ENCODE measurements around the gene TTYH1.
"Not testable (repeated sequence)": the region's sequence is repeated elsewhere in the genome, so short reads cannot be mapped to it uniquely, and the experiment has no call there.

Gene TTYH1

DNA sequence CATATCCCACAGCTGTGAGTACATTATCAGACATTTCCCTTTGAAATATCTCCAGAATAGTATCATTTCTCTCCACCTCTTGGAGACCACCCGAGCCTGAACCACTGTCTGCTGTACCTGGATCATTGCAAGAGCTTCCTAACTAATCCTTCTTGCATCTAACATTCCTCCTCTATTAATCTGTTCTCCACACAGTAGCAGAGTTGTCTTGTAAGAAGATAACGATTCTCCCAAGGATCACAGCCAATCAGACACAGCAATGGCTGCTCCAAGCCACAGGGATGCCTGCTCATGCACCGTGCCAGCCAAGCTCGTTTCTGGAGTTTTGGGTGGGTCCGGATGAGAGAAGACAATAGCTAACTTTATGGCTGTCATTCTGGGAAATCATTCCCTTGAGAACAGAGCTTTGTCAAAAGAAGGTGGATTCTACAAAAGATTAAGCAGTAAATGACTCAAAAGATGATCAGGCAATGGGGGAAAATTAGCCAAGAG is 36.0 kb upstream of the TTYH1 start:
- Histone ChIP-seq H3K4me1 (ENCODE audit: insufficient read depth, low read length) (no peaks in the 10 kb centered on the region), H3K9ac (ENCODE audit: low read depth, low read length) (no peak overlapping the region), H3K36me3 (ENCODE audit: insufficient read depth, low read depth, low read length) (no peaks in the 10 kb centered on the region), H3K27ac (ENCODE audit: low read length) (no peak overlapping the region), H3K4me3 (ENCODE audit: low read length) (no peak overlapping the region), H3K27me3 (ENCODE audit: insufficient read depth, low read length) (peaks cover 9% of the 10 kb centered on the region; the same call in 1 of the 2 replicates), H3K9me3 (ENCODE audit: insufficient read depth, low read depth, low read length) (no peaks in the 10 kb centered on the region)

GRCh38 chr19:54380897-54381296 is 34.4 kb upstream of the TTYH1 start:
- H3K4me1 ChIP-seq (ENCODE audit: insufficient read depth, low read length): no peaks in the 10 kb centered on the region

GRCh38 chr19:54382041-54382440 is 33.2 kb upstream of the TTYH1 start:
- H3K9ac ChIP-seq (ENCODE audit: low read depth, low read length); H3K4me3 ChIP-seq (ENCODE audit: low read length); H3K9me3 ChIP-seq (ENCODE audit: insufficient read depth, low read depth, low read length); H3K27ac ChIP-seq (ENCODE audit: low read length); H3K4me1 ChIP-seq (ENCODE audit: insufficient read depth, low read length); H3K36me3 ChIP-seq (ENCODE audit: insufficient read depth, low read depth, low read length): not testable (repeated sequence)
- H3K27me3 ChIP-seq (ENCODE audit: insufficient read depth, low read length): peaks cover 18% of the 10 kb centered on the region; the same call in 1 of the 2 replicates

More at GRCh38 chr19:54380897-54381296, 34.4 kb upstream of the TTYH1 start:
- Histone ChIP-seq H3K27ac (ENCODE audit: low read length) (no peak overlapping the region), H3K4me3 (ENCODE audit: low read length) (no peak overlapping the region), H3K9ac (ENCODE audit: low read depth, low read length) (no peak overlapping the region), H3K36me3 (ENCODE audit: insufficient read depth, low read depth, low read length) (no peaks in the 10 kb centered on the region), H3K27me3 (ENCODE audit: insufficient read depth, low read length) (peaks cover 18% of the 10 kb centered on the region; the same call in 1 of the 2 replicates), H3K9me3 (ENCODE audit: insufficient read depth, low read depth, low read length) (no peaks in the 10 kb centered on the region)

- peaks cover 30% of the 10 kb centered on the region for H3K27me3 ChIP-seq (ENCODE audit: insufficient read depth, low read length)
These were observed 31.9 kb upstream of the TTYH1 start for GRCh38 chr19:54383330-54383729.

GRCh38 chr19:54387991-54388801 is 27.1 kb upstream of the TTYH1 start:
- Histone ChIP-seq H3K4me3 (ENCODE audit: low read length) (peak overlapping the region; percentile 64), H3K27ac (ENCODE audit: low read length) (no peak overlapping the region), H3K4me1 (ENCODE audit: insufficient read depth, low read length) (peaks cover 8% of the 10 kb centered on the region; the same call in 1 of the 2 replicates), H3K9ac (ENCODE audit: low read depth, low read length) (no peak overlapping the region), H3K27me3 (ENCODE audit: insufficient read depth, low read length) (peaks cover 37% of the 10 kb centered on the region), H3K36me3 (ENCODE audit: insufficient read depth, low read depth, low read length) (no peaks in the 10 kb centered on the region), H3K9me3 (ENCODE audit: insufficient read depth, low read depth, low read length) (no peaks in the 10 kb centered on the region)

More at GRCh38 chr19:54383330-54383729, 31.9 kb upstream of the TTYH1 start:
- H3K27ac ChIP-seq (ENCODE audit: low read length): no peak overlapping the region
- no peak overlapping the region for H3K4me3 ChIP-seq (ENCODE audit: low read length)
- H3K9me3 ChIP-seq (ENCODE audit: insufficient read depth, low read depth, low read length): no peaks in the 10 kb centered on the region
- H3K36me3 ChIP-seq (ENCODE audit: insufficient read depth, low read depth, low read length): no peaks in the 10 kb centered on the region
- no peaks in the 10 kb centered on the region for H3K4me1 ChIP-seq (ENCODE audit: insufficient read depth, low read length)
- H3K9ac ChIP-seq (ENCODE audit: low read depth, low read length): no peak overlapping the region

DNA sequence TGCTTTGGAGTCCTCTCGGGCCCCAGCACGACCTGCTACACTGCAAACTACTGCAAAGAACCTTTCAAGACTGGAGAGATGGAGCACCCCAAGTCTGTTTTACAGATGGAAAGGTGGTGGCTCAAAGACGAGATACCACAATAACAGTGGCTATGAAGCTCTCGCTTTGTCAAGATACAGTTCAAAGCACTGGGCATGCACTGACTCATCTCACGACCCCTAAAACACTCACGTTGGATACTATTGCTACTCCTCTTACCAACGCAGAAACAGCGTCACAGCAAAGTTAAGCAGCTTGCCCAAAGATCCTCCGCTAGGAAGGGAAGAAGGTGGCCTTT is 26.5 kb upstream of the TTYH1 start:
- Histone ChIP-seq H3K27ac (ENCODE audit: low read length) (no peak overlapping the region), H3K9ac (ENCODE audit: low read depth, low read length) (no peak overlapping the region), H3K36me3 (ENCODE audit: insufficient read depth, low read depth, low read length) (no peaks in the 10 kb centered on the region), H3K9me3 (ENCODE audit: insufficient read depth, low read depth, low read length) (no peaks in the 10 kb centered on the region), H3K4me1 (ENCODE audit: insufficient read depth, low read length) (peaks cover 8% of the 10 kb centered on the region; the same call in 1 of the 2 replicates), H3K27me3 (ENCODE audit: insufficient read depth, low read length) (peaks cover 37% of the 10 kb centered on the region), H3K4me3 (ENCODE audit: low read length) (peak overlapping the region; percentile 64)

- no peaks in the 10 kb centered on the region for H3K36me3 ChIP-seq (ENCODE audit: insufficient read depth, low read depth, low read length)
- no peak overlapping the region for H3K9ac ChIP-seq (ENCODE audit: low read depth, low read length)
- no peak overlapping the region for H3K27ac ChIP-seq (ENCODE audit: low read length)
- H3K27me3 ChIP-seq (ENCODE audit: insufficient read depth, low read length): peaks cover 37% of the 10 kb centered on the region
- H3K4me3 ChIP-seq (ENCODE audit: low read length): no peak overlapping the region
- no peaks in the 10 kb centered on the region for H3K9me3 ChIP-seq (ENCODE audit: insufficient read depth, low read depth, low read length)
- peaks cover 8% of the 10 kb centered on the region; the same call in 1 of the 2 replicates for H3K4me1 ChIP-seq (ENCODE audit: insufficient read depth, low read length)
These were observed 25.7 kb upstream of the TTYH1 start for GRCh38 chr19:54389553-54389952.

GRCh38 chr19:54390942-54391577 is 24.2 kb upstream of the TTYH1 start:
- Histone ChIP-seq H3K27me3 (ENCODE audit: insufficient read depth, low read length) (peaks cover 28% of the 10 kb centered on the region), H3K4me1 (ENCODE audit: insufficient read depth, low read length) (peaks cover 8% of the 10 kb centered on the region; the same call in 1 of the 2 replicates), H3K36me3 (ENCODE audit: insufficient read depth, low read depth, low read length) (no peaks in the 10 kb centered on the region), H3K27ac (ENCODE audit: low read length) (no peak overlapping the region), H3K9me3 (ENCODE audit: insufficient read depth, low read depth, low read length) (no peaks in the 10 kb centered on the region), H3K4me3 (ENCODE audit: low read length) (no peak overlapping the region; the same call in 1 of the 2 replicates), H3K9ac (ENCODE audit: low read depth, low read length) (no peak overlapping the region)

DNA sequence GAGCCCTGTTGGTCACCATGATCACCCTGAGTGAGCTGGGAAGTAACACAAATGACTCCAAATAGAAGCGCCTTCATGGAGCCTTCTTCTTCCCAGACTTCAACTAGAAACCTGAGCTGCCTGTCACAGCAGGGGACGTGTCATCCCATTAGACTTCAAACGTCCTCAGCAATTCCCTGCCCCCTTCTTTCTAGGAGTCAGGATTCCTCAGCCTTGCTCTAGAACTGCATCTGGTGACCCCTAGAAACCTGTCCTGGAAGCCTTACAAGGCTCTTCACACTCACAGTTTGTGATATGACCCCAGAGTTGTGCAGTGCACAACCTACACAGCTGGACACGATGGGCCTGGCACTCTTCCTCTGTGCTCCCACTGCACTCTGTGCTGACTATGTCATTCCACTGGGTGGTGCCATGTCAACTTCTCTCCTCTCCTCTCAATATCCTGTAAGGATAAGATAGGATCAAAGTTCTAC is 23.6 kb upstream of the TTYH1 start:
- Histone ChIP-seq H3K9ac (ENCODE audit: low read depth, low read length) (no peak overlapping the region), H3K9me3 (ENCODE audit: insufficient read depth, low read depth, low read length) (no peaks in the 10 kb centered on the region), H3K27ac (ENCODE audit: low read length) (no peak overlapping the region), H3K4me3 (ENCODE audit: low read length) (no peak overlapping the region; the same call in 1 of the 2 replicates), H3K4me1 (ENCODE audit: insufficient read depth, low read length) (peaks cover 8% of the 10 kb centered on the region; the same call in 1 of the 2 replicates), H3K27me3 (ENCODE audit: insufficient read depth, low read length) (peaks cover 28% of the 10 kb centered on the region), H3K36me3 (ENCODE audit: insufficient read depth, low read depth, low read length) (no peaks in the 10 kb centered on the region)

- Histone ChIP-seq H3K4me1 (ENCODE audit: insufficient read depth, low read length) (peaks cover 8% of the 10 kb centered on the region; the same call in 1 of the 2 replicates), H3K27ac (ENCODE audit: low read length) (no peak overlapping the region), H3K36me3 (ENCODE audit: insufficient read depth, low read depth, low read length) (no peaks in the 10 kb centered on the region), H3K9ac (ENCODE audit: low read depth, low read length) (no peak overlapping the region), H3K27me3 (ENCODE audit: insufficient read depth, low read length) (peaks cover 28% of the 10 kb centered on the region), H3K4me3 (ENCODE audit: low read length) (no peak overlapping the region), H3K9me3 (ENCODE audit: insufficient read depth, low read depth, low read length) (no peaks in the 10 kb centered on the region)
These were observed 23.2 kb upstream of the TTYH1 start for GRCh38 chr19:54392105-54392504.

GRCh38 chr19:54393381-54393780 is 21.9 kb upstream of the TTYH1 start:
- Histone ChIP-seq H3K9ac (ENCODE audit: low read depth, low read length) (no peak overlapping the region), H3K27ac (ENCODE audit: low read length) (no peak overlapping the region), H3K4me1 (ENCODE audit: insufficient read depth, low read length) (peaks cover 8% of the 10 kb centered on the region; the same call in 1 of the 2 replicates), H3K27me3 (ENCODE audit: insufficient read depth, low read length) (peaks cover 15% of the 10 kb centered on the region), H3K9me3 (ENCODE audit: insufficient read depth, low read depth, low read length) (no peaks in the 10 kb centered on the region), H3K36me3 (ENCODE audit: insufficient read depth, low read depth, low read length) (no peaks in the 10 kb centered on the region), H3K4me3 (ENCODE audit: low read length) (no peak overlapping the region)

Data from iPS-20b (cell line).